ENCODE measurements around the gene ZNF808. TPM values are rescaled to one million over a fixed set of nuclear protein-coding genes. Genes with fewer than 3 reads are reported as not detected.
"Not testable (repeated sequence)": the region's sequence is repeated elsewhere in the genome, so short reads cannot be mapped to it uniquely, and the experiment has no call there.

The ZNF808 gene
- total RNA-seq: 30.5 TPM
- long read RNA-seq, transcript ZNF808-205 (4 exons, 553 nt): major isoform, 10 of 17 reads
- long read RNA-seq, partial matches to known transcripts: 1 of 17 reads
- long read RNA-seq, other reads (novel, unspliced or antisense): 1 of 17 reads

DNA sequence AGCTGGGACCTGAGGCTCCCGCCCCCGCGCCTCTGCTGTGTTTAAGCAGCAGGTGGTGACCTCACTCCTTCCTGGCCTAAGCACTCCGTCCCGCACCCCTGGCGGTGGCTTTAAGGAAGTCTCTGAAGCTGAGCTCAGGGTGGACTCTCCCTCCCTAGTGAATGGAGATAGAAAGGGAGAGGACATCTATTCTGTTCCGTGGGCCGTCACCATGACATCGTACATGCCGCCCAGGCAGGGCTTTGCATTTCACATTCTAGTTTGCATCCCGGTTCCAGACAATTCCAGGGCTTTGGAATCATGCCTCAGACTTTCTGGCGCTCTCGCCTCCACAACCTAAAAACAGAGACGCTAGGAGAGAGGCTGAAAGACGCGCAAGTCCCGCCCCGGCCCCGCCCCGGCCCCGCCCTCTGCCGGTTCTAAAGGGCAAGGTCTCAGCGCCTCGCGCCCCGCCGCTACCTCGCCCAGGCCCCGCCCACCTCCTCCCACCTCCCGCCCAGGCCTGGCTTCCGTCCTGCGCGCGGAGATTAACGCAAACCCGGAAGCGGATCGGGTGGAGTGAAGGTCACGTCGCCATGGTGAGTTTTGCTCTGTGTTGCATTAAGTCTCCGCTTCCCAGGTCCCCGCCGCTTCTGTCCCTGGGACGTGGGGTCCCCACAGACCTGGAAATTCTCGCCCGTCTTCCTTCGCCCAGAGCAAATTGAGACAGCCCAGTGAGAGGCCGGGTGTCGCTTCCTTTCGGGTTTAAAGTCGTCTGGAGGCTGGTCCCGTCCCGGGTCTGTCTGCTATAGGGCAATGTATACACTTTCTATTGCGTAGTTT lies at the start of gene ZNF808:
TSS of gene ZNF808 (plus strand) at position 535 of the 822 bp plus-strand sequence. CDS start 15,617 bp downstream, outside the sequence.
- intact Hi-C loops (cut with DNase I): loop anchor here (1.0 to 5.0 kb wide), 3 partner anchors 8 to 130 kb away; partner anchors contain the start of genes ZNF528 and ZNF701

DNA sequence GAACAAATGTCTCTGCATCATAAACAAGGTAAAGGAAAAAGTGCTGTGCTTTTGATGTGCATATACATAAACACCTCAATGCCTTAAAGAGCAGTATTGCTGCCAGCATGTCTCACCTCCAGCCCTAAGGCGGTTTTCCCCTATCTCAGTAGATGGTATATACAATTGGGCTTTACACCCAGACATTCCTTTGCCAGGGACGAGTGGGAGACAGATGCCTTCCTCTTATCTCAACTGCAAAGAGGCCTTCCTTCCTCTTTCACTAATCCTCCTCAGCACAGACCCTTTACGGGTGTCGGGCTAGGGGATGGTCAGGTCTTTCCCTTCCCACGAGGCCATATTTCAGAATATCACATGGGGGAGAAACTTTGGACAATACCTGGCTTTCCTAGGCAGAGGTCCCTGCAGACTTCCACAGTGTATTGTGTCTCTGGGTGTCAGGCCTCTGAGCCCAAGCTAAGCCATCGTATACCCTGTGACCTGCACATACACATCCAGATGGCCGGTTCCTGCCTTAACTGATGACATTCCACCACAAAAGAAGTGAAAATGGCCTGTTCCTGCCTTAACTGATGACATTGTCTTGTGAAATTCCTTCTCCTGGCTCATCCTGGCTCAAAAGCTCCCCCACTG lies 43.2 kb upstream of the ZNF808 start:
- intact Hi-C loops (cut with DNase I); DNase-seq (ENCODE audit: low spot score): not testable (repeated sequence)

More for the DNA sequence above, at the start of gene ZNF808:
- DNase-seq (ENCODE audit: low spot score): peak; percentile 98

DNA sequence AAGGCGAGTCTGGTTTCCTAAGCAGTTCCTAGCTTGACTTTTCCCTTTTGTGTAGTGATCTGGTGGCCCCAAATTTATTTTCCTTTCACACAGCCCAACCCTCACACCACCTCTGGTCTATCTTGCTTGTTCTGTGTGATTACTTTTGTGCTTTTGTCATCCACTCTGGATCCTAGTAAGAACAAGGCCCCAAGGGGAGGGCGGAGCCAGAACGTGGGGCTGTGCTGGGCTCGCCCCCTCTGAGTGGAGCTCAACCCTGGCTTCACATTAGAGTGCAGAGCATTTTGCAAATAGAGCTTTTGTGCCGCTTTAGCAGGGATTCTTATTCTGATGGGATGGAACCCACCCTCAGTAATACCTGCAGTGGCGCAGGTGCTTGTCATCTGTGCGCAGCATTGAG lies 42.4 kb upstream of the ZNF808 start:
- DNase-seq (ENCODE audit: low spot score); intact Hi-C loops (cut with DNase I): not testable (repeated sequence)

DNA sequence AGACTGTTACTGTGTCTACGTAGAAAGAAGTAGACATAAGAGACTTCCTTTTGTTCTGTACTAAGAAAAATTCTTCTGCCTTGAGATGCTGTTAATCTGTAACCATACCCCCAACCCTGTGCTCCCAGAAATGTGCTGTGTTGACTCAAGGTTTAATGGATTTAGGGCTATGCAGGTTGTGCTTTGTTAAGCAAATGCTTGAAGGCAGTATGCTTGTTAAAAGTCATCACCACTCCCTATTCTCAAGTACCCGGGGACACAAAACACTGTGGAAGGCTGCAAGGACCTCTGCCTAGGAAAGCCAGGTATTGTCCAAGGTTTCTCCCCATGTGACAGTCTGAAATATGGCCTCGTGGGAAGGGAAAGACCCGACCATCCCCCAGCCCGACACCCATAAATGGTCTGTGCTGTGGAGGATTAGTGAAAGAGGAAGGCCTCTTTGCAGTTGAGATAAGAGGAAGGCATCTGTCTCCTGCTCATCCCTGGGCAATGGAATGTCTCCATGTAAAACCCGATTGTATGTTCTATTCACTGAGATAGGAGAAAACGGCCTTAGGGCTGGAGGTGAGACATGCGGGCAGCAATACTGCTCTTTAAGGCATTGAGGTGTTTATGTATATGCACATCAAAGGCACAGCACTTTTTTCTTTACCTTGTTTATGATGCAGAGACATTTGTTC lies 41.8 kb upstream of the ZNF808 start:
- intact Hi-C loops (cut with DNase I): not testable (repeated sequence)
- DNase-seq (ENCODE audit: low spot score): peak; percentile 1

DNA sequence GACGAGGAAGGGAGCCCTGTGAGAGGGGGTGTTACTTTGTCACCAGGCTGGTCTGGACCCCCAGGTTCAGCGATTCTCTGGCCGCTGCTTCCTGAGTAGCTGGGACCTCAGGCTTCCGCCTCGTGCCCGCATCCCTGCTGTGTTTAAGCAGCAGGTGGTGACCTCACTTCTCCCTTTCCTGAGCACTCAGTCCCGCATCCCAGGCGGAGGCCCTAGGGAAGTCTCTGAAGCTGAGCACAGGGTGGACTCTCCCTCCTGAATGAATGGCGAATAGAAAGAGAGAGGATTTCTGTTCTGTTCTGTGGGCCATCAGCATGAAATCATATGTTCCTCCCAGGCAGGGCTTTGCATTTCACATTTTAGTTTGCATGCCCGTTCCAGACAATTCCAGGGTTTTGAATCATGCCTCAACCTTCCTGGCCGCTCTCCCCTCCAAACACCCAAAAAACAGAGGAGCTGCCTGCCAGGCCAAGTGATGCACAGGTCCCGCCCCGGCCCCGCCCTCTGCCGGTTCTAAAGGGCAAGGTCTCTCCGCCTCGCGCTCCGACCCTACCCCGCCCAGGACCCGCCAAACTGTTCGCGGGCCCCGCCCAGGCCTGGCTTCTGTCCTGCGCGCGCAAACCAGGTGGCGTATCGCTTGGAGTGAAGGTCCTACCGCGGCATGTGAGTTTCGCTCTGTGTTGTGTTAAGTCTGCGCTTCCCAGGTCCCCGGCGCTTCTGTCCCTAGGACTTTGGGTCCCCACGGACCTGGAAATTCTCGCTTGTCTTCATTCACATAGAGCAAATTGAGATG lies 35.1 kb upstream of the ZNF808 start:
- intact Hi-C loops (cut with DNase I): no loop called here
- no peak for DNase-seq (ENCODE audit: low spot score)

DNA sequence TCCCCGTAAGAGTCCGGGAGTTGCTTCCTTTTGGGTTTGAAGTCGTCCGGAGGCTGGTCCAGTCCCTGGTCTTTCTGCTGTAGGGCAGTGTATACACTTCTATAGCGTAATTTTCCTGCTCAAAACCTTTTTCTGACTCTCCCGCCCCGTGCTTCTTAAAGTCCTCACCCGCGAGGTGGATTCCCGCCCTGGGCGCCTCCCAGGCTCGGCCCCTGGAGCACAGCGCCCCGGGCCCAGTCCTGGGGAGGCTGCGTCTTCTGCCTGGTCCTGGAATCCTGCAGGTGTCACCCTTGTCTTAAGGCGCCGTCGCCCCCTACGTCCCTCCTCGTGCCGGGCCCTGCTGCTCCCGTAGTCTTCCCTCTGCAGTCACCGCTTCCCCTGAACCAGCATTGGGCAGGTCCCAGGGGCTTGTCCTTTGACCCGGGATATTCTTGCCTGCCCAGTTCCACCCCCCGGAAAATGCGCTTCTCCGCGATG lies 34.4 kb upstream of the ZNF808 start:
- intact Hi-C loops (cut with DNase I): no loop called here
- DNase-seq (ENCODE audit: low spot score): no peak

DNA sequence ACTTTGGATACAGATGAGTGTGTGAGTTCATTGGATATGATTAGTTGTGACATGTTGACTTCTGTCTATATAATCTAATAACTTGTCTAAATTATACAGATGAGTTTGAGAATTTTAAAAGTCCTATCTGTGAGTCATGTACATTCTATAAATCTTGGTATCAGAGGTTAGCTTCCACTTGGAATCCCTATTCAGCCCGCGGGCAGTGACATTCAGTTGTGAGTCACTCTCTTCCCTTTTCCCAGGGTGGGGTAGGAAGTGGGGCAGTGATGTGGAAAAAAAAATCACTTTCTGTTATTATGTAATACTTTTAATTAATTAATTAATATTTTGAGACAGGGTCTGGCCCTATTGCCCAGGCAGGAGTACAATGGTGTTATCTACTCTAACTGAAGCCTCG lies 33.0 kb upstream of the ZNF808 start:
- intact Hi-C loops (cut with DNase I): no loop called here
- no peak for DNase-seq (ENCODE audit: low spot score)

DNA sequence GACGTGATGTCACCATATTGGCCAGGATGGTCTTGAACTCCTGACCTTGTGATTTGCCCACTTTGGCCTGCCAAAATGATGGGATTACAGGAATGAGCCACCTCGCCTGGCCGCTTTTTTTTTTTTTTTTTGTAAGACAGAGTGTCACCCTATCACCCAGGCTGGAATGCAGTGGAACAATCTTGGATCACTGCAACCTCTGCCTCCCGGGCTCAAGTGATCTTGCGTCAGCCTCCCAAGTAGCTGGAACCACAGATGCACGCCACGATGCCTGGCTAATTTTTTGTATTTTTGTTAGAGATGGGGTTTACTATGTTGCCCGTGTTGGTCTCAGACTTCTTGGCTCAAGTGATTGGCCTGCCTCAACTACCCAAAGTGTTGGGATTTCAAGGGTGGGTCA lies 28.9 kb upstream of the ZNF808 start:
- intact Hi-C loops (cut with DNase I): no loop called here
- no peak for DNase-seq (ENCODE audit: low spot score)

DNA sequence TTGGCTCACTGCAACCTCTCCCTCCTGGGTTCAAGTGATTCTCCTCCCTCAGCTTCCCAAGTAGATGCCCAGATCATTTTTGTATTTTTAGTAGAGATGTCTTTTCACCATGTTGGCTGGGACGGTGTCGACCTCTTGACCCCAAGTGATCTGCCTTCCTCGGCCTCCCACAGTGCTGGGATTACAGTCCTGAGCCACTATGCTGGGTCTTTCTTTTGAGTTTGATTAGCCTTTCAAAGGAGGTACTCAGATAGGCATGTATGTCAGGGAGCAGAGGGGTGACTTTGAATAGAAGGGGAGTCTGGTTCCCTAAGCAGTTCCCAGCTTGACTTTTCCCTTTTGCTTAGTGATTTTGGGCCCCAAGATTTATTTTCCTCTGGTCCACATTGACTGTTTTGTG lies 27.0 kb upstream of the ZNF808 start:
- intact Hi-C loops (cut with DNase I); DNase-seq (ENCODE audit: low spot score): not testable (repeated sequence)

DNA sequence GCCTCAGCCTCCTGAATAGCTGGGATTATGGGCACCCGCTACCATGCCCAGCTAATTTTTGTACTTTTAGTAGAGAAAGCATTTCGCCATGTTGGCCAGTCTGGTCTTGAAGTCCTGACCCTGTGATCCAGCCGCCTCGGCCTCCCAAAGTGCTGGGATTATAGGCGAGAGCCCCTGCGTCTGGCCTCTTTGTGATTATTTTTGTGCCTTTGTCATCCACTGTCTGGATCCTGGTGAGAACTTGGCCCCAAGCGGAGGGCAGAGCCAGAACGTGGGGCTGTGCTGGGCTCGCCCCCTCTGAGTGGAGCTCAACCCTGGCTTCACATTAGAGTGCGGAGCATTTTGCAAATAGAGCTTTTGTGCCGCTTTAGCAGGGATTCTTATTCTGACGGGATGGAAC lies 26.5 kb upstream of the ZNF808 start:
- intact Hi-C loops (cut with DNase I); DNase-seq (ENCODE audit: low spot score): not testable (repeated sequence)

DNA sequence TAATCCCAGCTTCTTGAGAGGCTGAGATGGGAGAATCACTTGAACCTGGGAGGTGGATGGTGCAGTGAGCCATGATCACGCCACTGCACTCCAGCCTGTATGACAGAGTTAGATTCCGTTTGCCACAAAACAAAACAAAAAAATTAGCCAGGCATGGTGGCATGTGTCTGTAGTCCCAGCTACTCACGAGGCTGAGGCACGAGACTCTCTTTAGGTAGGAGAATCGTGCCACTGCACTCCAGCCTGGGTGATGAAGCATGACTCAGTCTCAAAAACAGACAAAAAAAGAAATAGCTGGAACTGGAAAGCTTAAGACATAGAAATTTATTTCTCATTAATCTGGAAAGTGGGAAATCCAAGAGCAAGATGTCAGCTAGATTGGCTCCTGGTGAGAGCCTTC lies 20.2 kb upstream of the ZNF808 start:
- intact Hi-C loops (cut with DNase I): no loop called here
- DNase-seq (ENCODE audit: low spot score): no peak

DNA sequence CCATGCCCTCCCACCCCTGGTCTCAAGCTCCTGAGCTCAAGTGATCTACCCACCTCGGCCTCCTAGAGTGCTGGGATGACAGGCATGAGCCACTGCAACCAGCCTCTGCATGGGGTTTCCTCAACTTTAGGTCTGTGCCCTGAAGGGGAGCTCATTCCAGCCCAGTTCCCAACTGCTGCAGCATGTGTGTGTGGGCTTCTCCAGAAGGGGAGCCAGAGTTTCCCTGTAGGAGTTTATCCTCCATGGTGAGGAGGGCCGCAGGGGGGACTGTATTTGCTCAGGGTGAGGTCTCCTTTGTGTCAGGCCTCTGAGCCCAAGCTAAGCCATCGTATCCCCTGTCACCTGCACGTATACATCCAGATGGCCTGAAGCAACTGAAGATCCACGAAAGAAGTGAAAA lies 11.3 kb upstream of the ZNF808 start:
- DNase-seq (ENCODE audit: low spot score): peak; percentile 14
- intact Hi-C loops (cut with DNase I): no loop called here

DNA sequence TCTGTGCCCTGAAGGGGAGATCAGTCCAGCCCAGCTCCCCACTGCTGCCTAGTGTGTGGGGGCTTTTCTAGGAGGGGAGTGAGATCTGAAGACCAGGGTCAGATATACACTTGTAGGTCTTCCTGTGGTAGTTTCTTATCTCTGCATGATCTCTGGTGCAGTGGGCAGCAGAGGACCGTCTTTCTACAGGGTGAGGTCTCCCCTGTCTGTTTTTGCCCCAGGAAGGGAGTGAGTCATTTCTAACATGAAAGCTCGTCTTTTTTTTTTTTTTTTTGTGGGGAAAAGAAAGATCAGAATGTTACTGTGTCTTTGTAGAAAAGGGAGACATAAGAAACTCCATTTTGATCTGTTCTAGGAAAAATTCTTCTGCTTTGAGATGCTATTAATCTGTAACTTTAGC lies 8.8 kb upstream of the ZNF808 start:
- intact Hi-C loops (cut with DNase I): no loop called here
- no peak for DNase-seq (ENCODE audit: low spot score)

DNA sequence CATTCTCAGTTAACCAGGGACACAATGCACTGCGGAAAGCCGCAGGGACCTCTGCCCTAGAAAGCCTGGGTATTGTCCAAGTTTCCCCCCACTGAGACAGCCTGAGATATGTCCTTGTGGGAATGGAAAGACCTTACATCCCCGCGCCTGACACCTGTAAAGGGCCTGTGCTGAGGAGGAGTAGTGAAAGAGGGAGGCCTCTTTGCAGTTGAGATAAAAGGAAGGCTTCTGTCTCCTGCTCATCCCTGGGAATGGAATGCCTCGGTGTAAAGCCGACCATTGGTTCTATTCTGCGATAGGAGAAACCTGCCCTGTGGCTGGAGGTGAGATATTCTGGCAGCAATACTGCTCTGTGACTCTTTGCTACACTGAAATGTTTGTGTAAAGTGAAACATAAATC lies 8.3 kb upstream of the ZNF808 start:
- intact Hi-C loops (cut with DNase I): not testable (repeated sequence)

DNA sequence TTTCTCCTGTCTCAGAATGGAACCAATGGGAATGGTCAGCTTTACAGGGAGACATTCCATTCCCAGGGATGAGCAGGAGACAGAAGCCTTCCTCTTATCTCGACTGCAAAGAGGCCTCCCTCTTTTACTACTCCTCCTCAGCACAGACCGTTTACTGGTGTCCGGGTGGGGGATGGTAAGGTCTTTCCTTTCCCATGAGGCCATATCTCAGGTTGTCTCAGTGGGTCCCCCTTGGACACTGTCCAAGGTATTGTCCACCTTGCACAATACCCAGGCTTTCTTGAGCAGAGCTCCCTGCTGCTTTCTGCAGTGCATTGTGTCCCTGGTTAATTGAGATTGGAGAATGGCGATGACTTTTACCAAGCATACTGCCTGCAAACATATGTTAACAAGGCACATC lies 7.5 kb upstream of the ZNF808 start:
- DNase-seq (ENCODE audit: low spot score): no peak
- intact Hi-C loops (cut with DNase I): no loop called here

More for the DNA sequence above, 8.3 kb upstream of the ZNF808 start:
- DNase-seq (ENCODE audit: low spot score): not testable (repeated sequence)

DNA sequence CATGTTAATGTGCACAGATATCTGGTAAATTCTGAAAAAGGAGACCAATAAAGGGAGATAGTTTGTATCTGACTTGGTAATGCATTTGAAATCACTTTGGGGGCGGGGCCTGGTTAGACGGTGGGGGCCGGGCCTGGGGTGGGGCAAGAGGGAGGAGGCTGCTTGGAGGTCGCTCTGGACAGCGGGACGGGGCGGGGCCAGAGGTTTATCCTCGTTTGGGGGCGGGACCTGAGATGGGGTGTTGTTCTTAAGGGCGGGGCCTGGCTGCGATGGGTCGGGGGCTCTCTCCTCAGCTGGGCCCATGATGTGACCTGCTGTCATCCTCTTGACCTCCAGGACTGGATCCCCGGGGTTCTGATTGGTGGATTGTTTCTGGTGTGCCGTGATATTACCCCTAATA lies 4.9 kb upstream of the ZNF808 start:
- intact Hi-C loops (cut with DNase I): no loop called here
- DNase-seq (ENCODE audit: low spot score): no peak

DNA sequence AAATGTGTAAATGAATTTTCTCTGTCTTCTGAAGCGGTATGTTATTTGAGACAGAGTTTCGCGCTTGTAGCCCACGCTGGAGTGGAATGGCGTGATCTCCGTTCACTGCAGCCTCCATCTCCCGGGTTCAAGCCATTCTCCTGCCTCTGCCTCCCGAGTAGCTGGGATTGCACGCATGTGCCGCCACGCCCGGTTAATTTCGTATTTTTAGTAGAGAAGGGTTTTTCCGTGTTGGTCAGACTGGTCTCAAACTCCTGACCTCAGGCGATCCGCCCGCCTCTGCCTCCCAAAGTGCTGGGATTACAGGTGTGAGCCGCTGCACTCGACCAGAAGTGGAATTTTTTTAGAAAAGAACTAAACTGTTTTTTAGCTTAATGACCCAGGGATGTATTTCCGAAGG lies 3.4 kb upstream of the ZNF808 start:
- DNase-seq (ENCODE audit: low spot score): no peak
- intact Hi-C loops (cut with DNase I): no loop called here

DNA sequence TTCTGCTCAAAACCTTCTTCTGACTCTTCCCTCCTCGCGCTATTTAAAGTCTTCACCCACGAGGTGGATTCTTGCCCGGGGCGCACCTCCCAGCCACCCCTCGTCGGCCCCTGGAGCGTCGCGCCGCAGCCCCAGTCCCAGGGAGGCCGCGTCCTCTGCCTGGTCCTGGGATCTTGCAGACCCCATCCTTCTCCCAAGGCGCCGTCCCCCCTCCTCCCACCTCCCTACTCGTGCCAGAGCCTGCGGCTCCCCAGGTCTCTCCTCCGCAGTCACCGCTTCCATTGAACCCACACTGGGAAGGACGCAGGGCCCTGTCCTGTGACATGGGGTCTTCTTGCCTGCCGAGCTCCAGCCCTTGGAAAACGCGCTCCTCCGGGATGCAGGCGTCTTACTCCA lies 486 bp downstream of the ZNF808 start:
- no peak for DNase-seq (ENCODE audit: low spot score)
- intact Hi-C loops (cut with DNase I): loop anchor here (1.0 to 5.0 kb wide), 3 partner anchors 7 to 131 kb away; partner anchors contain the start of genes ZNF528 and ZNF701

DNA sequence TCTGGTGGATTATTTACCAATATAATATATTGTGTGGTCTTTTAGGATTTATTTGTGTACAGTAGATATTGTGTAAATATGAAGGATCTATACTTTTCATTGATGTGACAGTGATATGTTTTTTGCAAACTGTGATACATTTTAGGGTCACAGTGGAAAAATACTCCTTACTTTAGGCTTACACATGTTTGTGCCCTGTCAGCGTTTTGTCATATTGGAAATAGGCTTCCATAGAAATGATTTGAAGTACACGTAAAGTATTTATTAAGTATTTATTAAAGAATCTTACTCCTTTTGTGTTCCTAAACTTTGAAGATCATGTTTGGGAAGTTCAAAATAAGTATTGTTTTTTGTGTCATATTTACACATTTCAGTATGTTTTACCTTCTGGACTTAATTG lies 5.0 kb downstream of the ZNF808 start:
- no peak for DNase-seq (ENCODE audit: low spot score)
- intact Hi-C loops (cut with DNase I): no loop called here
